ENCODE data around the gene RNF6.

RNF6 gene

GRCh38 chr13:26225896-26226617, 3.9 kb upstream of the RNF6 start:
- no peak for DNase-seq

- peak; percentile 50 for DNase-seq
Measured at GRCh38 chr13:26222520-26223046, 469 bp upstream of the RNF6 start.

GRCh38 chr13:26221399-26221720, 754 bp downstream of the RNF6 start:
- no peak for DNase-seq

GRCh38 chr13:26220575-26220974, 1.5 kb downstream of the RNF6 start:
- DNase-seq = no peak

- no peak for DNase-seq
Measured at GRCh38 chr13:26219726-26220125, 2.4 kb downstream of the RNF6 start.

GRCh38 chr13:26216042-26216441, 6.1 kb downstream of the RNF6 start:
- no peak for DNase-seq

GRCh38 chr13:26213982-26214381, 8.1 kb downstream of the RNF6 start:
- DNase-seq = no peak

- no peak for DNase-seq
Measured at GRCh38 chr13:26213345-26213744, 8.8 kb downstream of the RNF6 start.

- DNase-seq = no peak
Measured at GRCh38 chr13:26208287-26208686, 13.8 kb downstream of the RNF6 start.

- no peak for DNase-seq
Measured at GRCh38 chr13:26202365-26202972, 19.6 kb downstream of the RNF6 start.

GRCh38 chr13:26200811-26201210, 21.3 kb downstream of the RNF6 start:
- no peak for DNase-seq

GRCh38 chr13:26198116-26198515, 24.0 kb downstream of the RNF6 start:
- DNase-seq = no peak

GRCh38 chr13:26197298-26197697, 24.8 kb downstream of the RNF6 start:
- no peak for DNase-seq

GRCh38 chr13:26186995-26187394, 35.1 kb downstream of the RNF6 start:
- DNase-seq = no peak

- DNase-seq = peak; percentile 78
Measured at GRCh38 chr13:26186118-26186870, 35.8 kb downstream of the RNF6 start.

- DNase-seq = no peak
Measured at GRCh38 chr13:26185720-26186117, 36.4 kb downstream of the RNF6 start.

GRCh38 chr13:26184791-26185250, 37.3 kb downstream of the RNF6 start:
- peak; percentile 45 for DNase-seq

GRCh38 chr13:26183416-26183815, 38.7 kb downstream of the RNF6 start:
- DNase-seq = no peak

GRCh38 chr13:26179344-26179743, 42.8 kb downstream of the RNF6 start:
- DNase-seq = no peak

- no peak for DNase-seq
Measured at GRCh38 chr13:26168835-26169234, 53.3 kb downstream of the RNF6 start.

GRCh38 chr13:26168237-26168814, 53.8 kb downstream of the RNF6 start:
- no peak for DNase-seq

- no peak for DNase-seq
Measured at GRCh38 chr13:26163812-26164211, 58.3 kb downstream of the RNF6 start.

All from NCI-H1694 (cell line).